Uterus (tissue), 4 donors: ENCODE data around the gene PLCG2. TPM values are rescaled to one million over a fixed set of nuclear protein-coding genes. Genes with fewer than 3 reads are reported as not detected.

Experiments
- DNase-seq, 2 donors: peaks; one replicate each; pipeline ENCODE4 v3.0.0-alpha.2; 2019 to 2020
- H3K27ac ChIP-seq, 2 donors: fragments of 200-600 bp; sonication (generic); 1 replicate in 1 of 2; 2 replicates in 1 of 2; pipeline ENCODE4 v1.5.1; 2016 to 2018
- H3K27me3 ChIP-seq, 2 donors: fragments of 200-600 bp; sonication (generic); one replicate each; pipeline ENCODE4 v1.5.1; 2018 to 2019; ENCODE audit warnings: control low read depth in 1 of 2
- H3K36me3 ChIP-seq, 2 donors: fragments of 200-600 bp; sonication (generic); one replicate each; pipeline ENCODE4 v1.5.1; 2019; ENCODE audit warnings: control low read depth in 1 of 2
- H3K4me1 ChIP-seq, 2 donors: fragments of 200-600 bp; sonication (generic); one replicate each; pipeline ENCODE4 v1.5.1; 2018 to 2019; ENCODE audit warnings: control low read depth in 1 of 2
- H3K4me3 ChIP-seq, 2 donors: fragments of 200-600 bp; sonication (generic); 1 replicate in 1 of 2; 2 replicates in 1 of 2; pipeline ENCODE4 v1.5.1; 2018 to 2019; ENCODE audit warnings: mild to moderate bottlenecking in 1 of 2
- H3K9me3 ChIP-seq, 2 donors: fragments of 200-600 bp; sonication (generic); one replicate each; pipeline ENCODE4 v1.5.1; 2019; ENCODE audit warnings: control low read depth in 1 of 2
- POLR2A ChIP-seq, 2 donors: fragments of 450-650 bp; IDR thresholded peaks; one replicate each; pipeline ENCODE4 v1.6.1; 2016; ENCODE audit warnings: antibody characterized with exemption in 2 of 2, mild to moderate bottlenecking in 1 of 2, moderate library complexity in 1 of 2
- intact Hi-C: fragments of 100-400 bp; cut with DNase I; formaldehyde crosslinking; loops from one replicate; pipeline ENCODE4 v1.15.1; 2023; ENCODE audit warnings: low total_unique reads
- total RNA-seq, 4 donors: library from RNA; depleted of rRNA in 3 of 4; stranded (reverse); fragments of >200 nt in 3 of 4; gene quantifications; one replicate each; pipeline versions ENCODE4 v1.1.0 to v1.2.4, GENCODE V29; 2014 to 2023
- TF ChIP-seq, protein P1 (sequence below), 4 experiments: fragments of 200-600 bp in 2 of 4; fragments of 450-650 bp in 2 of 4; sonication (generic) in 2 of 4; IDR thresholded peaks; one replicate each; pipeline ENCODE4 v1.5.1; 2016 to 2019; ENCODE audit warnings: antibody characterized with exemption in 4 of 4, mild to moderate bottlenecking in 2 of 4, moderate library complexity in 1 of 4
- donor health status: DM: yes; HTN: yes; CAD: no.

Gene PLCG2
- total RNA-seq, 4 donors from 2014 or later, result 11.2 to 39.4 (median 18.8) TPM

DNA sequence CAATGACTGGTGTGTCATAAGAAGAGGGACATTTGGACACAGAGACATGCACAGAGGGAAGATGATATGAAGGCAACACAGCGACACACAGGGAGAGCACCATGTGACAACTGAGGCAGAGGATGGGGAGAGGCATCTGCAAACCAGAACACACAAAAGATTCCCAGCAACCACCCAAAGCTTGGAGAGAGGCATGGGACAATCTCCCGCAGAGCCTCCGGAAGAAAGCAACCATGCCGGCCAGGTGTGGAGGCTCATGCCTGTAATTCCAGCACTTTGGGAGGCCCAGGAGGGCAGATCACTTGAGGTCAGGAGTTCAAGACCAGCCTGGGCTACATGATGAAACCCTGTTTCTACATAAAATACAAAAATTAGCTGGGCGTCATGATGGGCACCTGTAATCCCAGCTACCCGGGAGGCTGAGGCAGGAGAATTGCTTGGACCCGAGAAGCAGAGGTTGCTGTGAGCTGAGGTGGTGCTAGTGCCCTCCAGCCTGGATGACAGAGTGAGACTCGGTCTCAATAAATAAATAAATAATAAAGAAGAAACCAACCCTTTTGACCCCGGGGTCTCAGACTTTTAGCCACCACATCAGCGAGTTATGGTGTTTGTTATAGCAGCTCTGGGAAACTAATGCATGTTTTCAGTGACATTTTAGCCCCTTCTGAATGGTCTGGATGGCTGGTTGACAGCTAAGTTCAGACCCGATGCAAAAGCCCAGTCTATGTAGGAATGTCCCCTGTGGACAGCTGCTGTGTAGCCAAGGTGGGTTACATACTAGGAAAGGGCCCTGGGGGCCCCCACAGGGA, 13.8 kb upstream of the PLCG2 start:
- intact Hi-C loops, result no loop called here
- Histone ChIP-seq H3K27ac (no peak overlapping the region), H3K36me3 (no peaks in the 10 kb centered on the region), H3K27me3 (no peaks in the 10 kb centered on the region), H3K4me1 (no peaks in the 10 kb centered on the region), H3K4me3 (no peak overlapping the region), H3K9me3 (no peaks in the 10 kb centered on the region)
- peak in 1 of 2 donors; percentile 17 for DNase-seq
- TF ChIP-seq POLR2A (IDR thresholded peaks at IDR 0.05), result no peak
- TF ChIP-seq, protein P1, sequence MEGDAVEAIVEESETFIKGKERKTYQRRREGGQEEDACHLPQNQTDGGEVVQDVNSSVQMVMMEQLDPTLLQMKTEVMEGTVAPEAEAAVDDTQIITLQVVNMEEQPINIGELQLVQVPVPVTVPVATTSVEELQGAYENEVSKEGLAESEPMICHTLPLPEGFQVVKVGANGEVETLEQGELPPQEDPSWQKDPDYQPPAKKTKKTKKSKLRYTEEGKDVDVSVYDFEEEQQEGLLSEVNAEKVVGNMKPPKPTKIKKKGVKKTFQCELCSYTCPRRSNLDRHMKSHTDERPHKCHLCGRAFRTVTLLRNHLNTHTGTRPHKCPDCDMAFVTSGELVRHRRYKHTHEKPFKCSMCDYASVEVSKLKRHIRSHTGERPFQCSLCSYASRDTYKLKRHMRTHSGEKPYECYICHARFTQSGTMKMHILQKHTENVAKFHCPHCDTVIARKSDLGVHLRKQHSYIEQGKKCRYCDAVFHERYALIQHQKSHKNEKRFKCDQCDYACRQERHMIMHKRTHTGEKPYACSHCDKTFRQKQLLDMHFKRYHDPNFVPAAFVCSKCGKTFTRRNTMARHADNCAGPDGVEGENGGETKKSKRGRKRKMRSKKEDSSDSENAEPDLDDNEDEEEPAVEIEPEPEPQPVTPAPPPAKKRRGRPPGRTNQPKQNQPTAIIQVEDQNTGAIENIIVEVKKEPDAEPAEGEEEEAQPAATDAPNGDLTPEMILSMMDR (IDR thresholded peaks at IDR 0.05), result no peak

DNA sequence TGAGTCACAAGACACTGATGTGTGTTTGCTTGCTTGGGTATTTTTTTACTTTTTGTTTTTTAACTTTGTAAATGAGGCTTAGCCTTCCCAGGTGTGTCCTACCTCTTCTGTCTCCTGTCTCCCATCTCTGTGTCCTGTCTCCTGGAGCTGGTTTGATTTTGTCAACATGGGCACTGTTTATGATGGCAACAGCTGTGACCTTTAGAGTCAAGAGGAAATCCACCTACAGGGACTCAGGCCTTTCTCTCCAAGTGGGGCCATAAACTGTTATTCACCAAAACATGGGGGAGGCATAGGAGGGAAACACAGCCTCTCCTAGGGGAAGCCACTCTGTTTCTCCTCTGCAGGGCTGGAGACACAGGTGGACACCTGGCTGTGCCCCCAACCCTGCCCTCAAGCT, 13.1 kb upstream of the PLCG2 start:
- intact Hi-C loops, result no loop called here
- no peaks in the 10 kb centered on the region for H3K36me3 ChIP-seq
- no peak for TF ChIP-seq POLR2A (IDR thresholded peaks at IDR 0.05)
- H3K4me3 ChIP-seq, result no peak overlapping the region
- H3K27me3 ChIP-seq, result no peaks in the 10 kb centered on the region
- no peaks in the 10 kb centered on the region for H3K9me3 ChIP-seq
- no peak for DNase-seq
- H3K4me1 ChIP-seq, result no peaks in the 10 kb centered on the region
- no peak overlapping the region for H3K27ac ChIP-seq

DNA sequence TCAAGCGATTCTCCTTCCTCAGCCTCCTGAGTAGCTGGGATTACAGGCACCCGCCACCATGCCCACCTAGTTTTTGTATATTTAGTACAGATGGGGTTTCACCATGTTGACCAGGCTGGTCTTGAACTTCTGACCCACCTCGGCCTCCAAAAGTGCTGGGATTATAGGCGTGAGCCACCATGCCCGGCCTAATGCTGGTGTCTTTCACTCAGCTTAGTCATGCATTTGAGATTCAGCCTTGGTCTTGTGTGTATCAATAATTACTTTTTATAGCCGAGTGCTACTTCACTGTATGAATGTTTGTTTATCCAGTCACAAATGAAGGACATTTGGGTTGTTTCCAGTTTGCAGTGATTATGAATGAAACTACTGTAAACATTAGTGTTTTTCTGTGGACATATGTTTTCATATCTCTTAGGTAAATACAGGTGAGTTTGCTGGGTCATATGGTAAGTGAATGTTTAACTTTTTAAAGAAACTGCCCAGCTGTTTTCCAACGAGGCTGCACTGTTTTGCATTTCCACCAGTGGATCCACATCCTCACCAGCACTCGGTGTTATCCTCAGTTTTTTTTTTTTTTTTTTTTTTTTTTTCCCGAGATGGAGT, 11.0 kb upstream of the PLCG2 start:
- H3K4me1 ChIP-seq, result no peaks in the 10 kb centered on the region
- H3K27me3 ChIP-seq, result no peaks in the 10 kb centered on the region
- intact Hi-C loops, result no loop called here
- DNase-seq, result no peak
- no peak overlapping the region for H3K4me3 ChIP-seq
- H3K9me3 ChIP-seq, result no peaks in the 10 kb centered on the region
- TF ChIP-seq POLR2A (IDR thresholded peaks at IDR 0.05), result no peak
- TF ChIP-seq, protein P1 (IDR thresholded peaks at IDR 0.05), result no peak
- H3K36me3 ChIP-seq, result no peaks in the 10 kb centered on the region
- H3K27ac ChIP-seq, result no peak overlapping the region

DNA sequence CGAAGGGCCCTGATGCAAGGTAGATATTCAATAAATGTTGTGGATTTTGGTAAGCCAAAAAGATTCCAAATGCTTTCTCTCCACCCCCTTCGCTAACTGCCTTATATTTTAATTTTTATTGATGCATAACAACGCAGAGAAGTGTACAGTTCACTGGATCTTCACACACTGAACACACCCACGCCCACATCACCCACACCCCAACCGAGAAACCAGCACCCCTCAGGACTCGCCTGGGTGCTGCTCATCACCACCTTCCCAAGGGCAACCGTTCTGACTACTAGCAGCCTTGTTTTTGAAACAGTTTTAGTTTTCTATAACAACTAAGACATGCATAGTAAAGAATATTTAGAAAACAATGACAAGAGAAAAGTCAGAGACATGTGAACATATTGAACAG, 9.1 kb upstream of the PLCG2 start:
- no peaks in the 10 kb centered on the region for H3K4me1 ChIP-seq
- no peaks in the 10 kb centered on the region for H3K27me3 ChIP-seq
- no peak for DNase-seq
- H3K9me3 ChIP-seq, result no peaks in the 10 kb centered on the region
- TF ChIP-seq, protein P1 (IDR thresholded peaks at IDR 0.05), result no peak
- TF ChIP-seq POLR2A (IDR thresholded peaks at IDR 0.05), result no peak
- H3K4me3 ChIP-seq, result no peak overlapping the region
- intact Hi-C loops, result no loop called here
- no peaks in the 10 kb centered on the region for H3K36me3 ChIP-seq
- no peak overlapping the region for H3K27ac ChIP-seq

DNA sequence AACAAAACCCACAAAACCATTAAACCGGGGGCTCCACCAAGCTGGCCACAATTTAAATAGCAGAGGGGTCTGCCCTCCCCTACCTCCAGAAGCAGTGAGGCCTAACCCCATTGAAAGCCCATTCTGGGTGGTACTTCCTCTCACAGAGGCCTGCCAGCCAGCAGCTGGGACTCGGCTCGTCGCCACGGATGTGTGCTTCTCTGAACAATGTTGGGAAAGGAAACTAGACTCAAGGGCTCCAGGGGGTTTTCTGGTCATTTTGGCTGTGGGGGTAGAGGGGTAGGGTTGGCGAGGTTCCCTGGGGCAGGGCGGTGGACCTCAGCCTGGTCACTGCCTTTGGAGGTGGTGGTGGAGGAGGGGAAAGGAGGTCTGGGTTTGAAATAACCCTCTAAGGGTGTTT, 4.7 kb upstream of the PLCG2 start:
- intact Hi-C loops, result no loop called here
- Histone ChIP-seq H3K27me3 (no peaks in the 10 kb centered on the region), H3K4me1 (no peaks in the 10 kb centered on the region), H3K9me3 (no peaks in the 10 kb centered on the region), H3K36me3 (no peaks in the 10 kb centered on the region), H3K4me3 (no peak overlapping the region), H3K27ac (no peak overlapping the region)
- peak in 1 of 2 donors; percentile 40 for DNase-seq
- TF ChIP-seq, protein P1 (IDR thresholded peaks at IDR 0.05), result no peak
- no peak for TF ChIP-seq POLR2A (IDR thresholded peaks at IDR 0.05)
